Activated T-cell treated with anti-CD3 and anti-CD28 coated beads for 48 hours (primary cell): Measurements from ENCODE around the gene TALDO1.

Experiments
- DNase-seq: peaks from one replicate; pipeline ENCODE4 v3.0.0-alpha.2; 2020; ENCODE audit warnings: low read depth

The TALDO1 gene

DNA sequence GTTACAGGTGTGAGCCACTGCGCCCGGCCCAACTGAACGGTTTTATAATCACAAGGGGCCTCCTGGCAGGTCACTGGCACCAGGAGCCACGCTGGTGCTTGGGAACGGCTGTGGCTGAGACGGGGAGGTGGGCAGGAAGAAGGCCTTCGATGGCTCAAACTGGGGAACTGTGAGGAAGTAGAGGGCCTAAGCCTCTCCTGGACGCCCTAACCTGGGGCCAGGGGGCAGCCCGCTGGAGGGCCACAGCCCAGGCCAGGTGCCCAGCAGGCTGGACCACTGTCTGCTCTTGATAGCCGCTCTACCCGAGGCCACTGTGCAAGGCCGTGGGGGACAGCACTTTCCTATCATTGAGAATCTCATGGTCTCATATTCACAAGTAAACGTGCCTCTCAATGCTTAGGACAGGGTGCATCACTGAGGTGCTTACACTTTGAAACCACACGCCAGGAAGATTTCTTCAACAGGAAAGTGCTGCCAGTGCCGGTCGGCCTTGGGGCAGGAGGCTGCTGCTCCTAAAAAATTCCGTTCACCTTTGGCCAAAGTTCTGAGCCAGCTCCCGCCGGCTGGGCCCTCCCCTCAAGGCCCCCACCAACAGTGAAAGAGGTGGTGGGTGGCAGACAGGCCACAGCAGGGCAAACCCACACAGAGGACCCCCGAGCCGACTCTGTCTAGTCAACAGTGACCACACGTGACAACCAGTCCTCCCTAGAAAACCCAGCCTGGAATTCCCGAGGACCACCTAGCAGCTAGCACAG is 22.8 kb downstream of the TALDO1 start:
- DNase-seq: no peak

- no peak for DNase-seq
These were observed 23.7 kb downstream of the TALDO1 start for GRCh38 chr11:770642-771616.

DNA sequence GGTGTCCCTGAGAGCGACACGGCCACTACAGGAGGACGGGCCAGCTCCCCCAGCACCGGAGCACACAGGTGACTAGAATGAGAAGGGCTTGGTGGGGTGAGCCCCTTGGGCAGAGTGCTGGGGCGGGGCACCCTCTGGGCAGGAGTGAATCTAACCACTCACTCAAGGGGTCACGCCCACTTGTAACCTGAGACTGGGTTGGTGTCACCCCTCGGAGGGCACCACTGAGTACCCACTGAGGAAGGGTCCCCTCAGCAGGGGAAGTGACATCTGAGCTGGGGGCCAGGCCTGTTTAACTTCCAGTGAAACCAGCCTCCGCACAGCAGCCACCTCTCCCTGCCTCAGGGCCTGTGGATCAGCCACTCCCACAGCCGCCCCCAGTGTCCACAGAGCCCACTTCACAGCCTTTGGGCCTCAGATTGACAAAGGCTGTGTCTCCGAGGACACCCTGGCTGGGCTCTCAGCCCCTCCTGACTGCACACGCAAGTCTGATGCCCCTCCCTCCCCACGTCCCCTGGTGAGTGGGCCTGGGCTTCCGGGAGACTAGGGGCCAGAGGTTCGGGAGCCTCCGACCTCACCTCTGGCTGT is 24.4 kb downstream of the TALDO1 start:
- DNase-seq: no peak

DNA sequence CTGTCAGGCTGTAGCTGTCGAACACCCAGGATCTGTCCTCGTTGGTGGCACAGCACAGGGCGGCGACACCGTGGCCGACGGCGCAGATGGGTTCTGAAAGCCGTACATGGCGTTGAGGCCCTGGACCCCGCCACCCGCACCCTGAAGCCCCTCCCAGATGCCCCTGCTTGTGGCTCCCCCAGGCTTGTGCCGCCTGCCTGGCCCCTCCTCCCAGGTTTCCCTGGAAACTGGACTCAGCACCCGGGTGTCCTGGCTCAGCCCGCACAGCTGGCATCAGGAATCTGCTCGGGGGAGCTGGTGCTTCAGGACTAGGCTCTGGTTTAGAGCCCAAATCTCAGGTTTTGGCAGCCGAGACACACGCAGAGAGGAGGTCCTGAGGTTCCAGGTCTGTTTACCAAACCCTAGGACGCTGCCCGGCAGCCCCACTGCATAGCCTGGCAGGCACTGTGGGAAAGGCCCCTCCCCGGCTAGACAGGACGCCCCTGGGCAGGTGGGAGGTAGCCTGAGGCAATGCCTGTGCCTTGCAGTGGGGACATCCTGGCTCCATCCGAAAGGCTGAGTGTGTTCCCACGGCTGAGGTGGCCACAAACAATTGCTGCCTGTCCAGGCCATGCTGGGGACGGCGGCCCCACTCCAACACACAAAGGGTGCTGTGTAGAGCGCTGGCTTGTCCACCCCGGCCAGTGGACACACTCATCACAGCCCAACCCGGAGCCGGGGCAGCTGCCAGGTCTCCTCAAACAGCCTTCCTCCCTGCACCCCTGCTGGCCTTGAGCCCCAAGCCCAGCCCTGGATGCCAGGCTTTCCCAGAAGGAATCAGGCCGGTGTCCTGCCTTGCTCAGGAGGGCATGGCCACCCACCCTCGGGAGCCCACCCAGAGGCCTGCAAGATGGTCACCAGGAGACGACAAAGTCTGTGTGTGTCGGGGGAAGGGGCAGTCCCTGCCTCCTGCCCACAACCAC is 25.4 kb downstream of the TALDO1 start:
- DNase-seq: no peak

DNA sequence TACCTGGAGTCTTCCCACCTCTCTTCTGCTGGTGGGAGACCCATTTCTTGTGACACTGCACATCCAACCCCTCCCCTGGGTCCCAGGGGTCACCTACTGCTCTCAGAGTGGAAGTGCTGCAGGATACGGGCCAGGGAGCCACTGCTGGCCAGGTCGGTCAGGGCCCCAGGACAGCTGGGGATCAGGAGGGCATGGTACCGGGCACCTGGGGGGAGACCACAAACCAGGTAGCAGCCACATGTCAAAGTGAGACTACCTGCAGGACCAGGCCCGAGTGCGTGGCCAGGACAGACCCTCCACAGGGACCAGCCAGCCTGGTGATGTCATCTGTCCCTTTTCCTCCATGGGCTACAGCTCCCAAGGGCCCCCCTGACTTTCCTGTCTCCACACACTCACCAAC is 26.2 kb downstream of the TALDO1 start:
- DNase-seq: no peak

DNA sequence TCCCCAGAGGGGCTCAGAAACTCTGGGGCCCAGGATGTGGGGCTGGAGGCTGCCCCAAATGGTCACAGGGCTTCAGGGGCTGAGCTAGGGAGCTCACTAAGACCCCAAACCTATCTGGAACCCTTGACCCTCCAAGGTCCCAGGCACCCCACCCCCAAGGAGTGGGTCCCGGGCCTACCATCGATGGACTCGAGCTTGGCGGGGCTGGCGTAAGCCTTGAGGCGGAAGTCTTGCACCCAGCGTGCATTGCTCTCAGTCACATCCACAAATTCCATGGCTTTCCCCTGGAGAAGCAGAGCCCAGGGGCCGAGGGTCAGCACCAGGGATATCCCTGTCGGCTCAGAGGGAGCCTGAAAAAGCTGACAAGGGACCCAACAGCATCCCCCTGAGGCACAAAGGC is 26.6 kb downstream of the TALDO1 start:
- DNase-seq: no peak

- DNase-seq: no peak
These were observed 27.8 kb downstream of the TALDO1 start for GRCh38 chr11:774873-775592.

DNA sequence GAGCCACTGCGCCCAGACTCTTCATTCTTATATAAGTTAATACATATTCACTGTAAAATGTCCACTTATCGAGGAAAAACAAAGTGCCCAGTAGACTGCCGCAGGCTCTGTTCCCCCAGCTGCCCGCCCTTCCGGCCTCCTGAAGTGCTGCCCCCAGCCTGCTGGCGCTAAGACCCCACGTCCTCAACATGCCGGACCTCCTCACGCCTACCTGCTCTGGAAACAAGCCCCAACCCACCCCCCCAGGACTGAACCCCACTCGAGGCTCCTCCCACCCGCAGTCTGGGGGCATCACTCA is 28.9 kb downstream of the TALDO1 start:
- no peak for DNase-seq

DNA sequence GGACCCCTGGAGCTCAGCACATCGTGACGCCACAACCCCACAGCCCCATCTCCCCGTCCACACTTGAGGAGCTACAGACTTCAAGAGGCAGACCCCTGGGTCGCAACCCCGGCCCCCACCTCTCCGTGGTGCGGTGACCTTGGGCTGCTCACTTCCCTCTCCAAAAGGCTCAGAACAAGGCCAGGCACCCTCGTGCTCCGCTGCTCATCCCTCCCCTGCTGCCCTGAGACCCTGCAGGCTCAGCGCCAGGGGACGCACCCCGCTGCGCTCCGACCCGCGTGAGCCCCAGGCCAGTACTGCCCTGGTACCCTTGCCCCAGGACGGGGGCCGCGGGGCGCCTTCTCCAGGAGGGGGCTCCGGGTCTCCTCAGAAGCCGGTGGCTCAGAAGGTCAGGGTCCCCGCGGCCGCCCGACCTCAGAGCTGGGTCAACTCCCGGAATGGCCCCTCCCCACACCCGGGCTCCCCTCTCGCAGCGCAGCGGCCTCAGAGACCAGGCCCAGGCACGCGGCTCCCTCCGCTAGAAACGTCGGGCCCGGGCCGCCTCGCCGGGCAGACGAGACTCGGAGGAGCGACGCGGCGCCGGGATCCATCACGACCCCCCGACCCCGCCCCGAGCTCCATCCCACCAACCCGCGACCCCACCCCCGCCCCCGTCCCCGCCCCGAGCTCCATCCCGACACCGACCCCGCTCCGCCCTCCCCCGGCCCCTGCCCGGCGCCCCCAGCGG is 29.5 kb downstream of the TALDO1 start:
- no peak for DNase-seq

DNA sequence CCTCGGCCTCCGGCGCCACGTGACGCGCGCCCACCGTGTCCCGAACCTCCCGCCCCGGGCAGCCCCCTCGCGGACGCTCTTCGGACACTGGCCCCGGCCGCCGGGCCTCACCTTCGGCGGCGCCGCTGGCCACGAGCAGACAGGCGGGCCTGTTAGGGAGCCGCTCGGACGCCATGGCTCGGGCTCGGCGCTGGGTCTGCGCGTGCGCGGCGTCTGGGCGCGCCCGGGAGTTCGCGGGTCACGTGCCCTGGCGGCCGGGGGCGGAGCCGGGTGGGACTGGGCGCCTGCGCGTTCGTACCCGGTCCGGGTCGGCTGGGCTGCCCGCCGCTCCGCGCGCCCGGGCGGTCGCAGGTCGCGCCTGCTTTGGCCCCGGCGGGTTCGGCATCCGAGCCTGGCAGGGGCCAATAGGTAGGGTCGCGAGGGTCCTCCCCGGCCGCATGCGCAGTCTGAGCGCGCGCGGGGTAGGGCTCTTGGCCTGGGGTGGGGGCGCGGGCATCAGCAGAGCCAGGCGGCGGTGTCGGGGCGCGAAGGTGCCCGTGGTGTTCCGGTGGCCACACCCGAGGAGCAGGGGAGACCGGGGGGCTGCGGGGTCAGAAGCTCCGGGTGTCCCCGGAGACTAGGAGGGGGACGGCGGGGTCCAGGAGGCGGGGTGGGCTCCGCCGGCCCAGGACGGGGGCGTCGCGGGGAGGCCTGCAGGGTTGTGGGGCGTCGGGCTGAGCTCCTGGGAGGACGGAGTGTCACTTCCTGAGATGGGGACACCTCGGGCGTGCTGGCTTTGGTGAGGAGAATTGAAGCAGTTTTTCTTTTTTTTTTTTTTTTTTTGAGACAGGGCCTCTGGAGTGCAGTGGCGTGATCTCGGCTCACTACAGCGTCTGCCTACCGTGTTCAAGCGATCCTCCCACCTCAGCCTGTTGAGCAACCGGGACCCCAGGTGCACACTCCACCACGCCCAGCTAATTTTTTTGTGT is 30.3 kb downstream of the TALDO1 start, which contains the start of gene GATD1:
Gene GATD1 (minus strand): TSS at position 200 of the 968 bp plus-strand sequence. CDS start 25 bp downstream, at position 175.
- DNase-seq: peak; percentile 97

DNA sequence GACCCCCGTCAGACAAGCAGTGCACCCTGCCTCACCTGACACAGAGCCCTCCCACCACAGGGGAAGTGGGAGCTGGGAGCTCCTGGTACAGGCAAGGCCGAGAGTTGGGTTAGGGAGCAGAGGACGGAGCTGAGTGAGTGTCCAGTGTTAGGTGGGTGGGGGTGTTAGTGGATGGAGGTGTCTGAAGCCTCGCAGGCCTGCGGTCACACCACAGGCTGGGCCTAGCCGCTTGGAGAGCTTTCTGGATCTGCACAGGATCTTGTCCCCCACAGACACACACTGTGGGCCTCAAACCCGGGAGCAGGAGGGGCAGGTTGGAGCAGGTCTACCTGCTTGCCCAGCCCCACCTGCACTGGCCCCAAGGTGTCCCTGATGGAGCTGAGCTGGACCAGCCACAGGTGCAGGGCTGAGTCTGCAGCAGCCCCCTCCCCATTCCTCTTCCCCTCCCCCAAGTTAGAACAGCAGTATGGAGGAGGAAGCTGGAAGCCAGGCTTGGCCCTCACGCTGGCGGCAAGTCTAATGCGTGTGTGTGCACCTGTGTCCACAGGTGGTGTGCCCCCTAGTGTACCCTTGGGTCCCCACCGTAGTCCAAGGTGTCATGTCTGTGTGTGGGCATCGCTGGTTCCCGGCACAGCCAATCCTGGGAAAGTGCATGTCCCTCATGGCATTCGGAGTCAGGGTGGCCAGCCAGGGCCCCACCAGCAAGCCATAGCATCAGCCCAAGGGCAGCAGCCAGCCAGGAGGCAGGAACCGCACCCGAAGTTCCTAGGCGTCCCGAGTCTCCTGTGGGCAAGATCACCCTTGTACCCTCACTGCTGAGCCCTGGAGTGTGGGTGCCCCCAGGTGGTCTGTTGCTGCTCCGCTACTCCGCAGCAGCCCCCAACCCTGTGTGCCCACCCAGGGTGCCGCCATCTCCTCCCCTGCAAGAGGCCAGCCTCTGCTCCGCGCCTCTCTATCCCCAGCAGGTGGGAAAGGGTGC is 32.0 kb downstream of the TALDO1 start:
- DNase-seq: no peak

GRCh38 chr11:779955-780532 is 32.8 kb downstream of the TALDO1 start:
- no peak for DNase-seq

GRCh38 chr11:782264-783174 is 35.3 kb downstream of the TALDO1 start:
- DNase-seq: no peak

DNA sequence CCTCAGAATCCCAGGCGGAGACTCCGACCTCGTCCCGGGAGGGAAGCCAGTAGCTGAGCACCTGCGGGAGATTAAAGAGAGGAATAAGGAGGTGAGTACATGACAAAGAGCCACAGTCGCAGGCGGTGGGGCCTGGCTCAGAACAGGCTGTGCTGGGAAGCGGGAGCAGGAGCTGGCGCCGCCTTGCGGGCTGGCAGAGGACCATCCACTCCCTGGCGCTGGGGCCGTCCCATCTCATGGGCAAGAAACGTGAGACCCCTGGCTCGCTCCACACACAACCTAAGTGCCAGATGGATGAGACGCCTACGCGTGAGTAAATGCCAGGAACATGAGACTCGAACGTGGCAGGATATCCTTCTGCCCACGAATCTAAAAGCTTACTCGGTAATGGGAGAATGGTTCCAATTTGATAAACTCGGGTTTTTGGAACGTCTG is 36.3 kb downstream of the TALDO1 start:
- DNase-seq: no peak

GRCh38 chr11:786235-787083 is 39.2 kb downstream of the TALDO1 start:
- DNase-seq: no peak
